GM23248 (cell line): ENCODE data around the gene ASXL1. TPM values are rescaled to one million over a fixed set of nuclear protein-coding genes. Genes with fewer than 3 reads are reported as not detected.

Experiments used
- DNase-seq: peaks from one replicate; pipeline ENCODE4 v3.0.0-alpha.2; 2015
- H2AFZ ChIP-seq: fragments of 200-600 bp; sonication (generic); 2 replicates; pipeline ENCODE4 v1.6.1; 2016; ENCODE audit warnings: antibody characterized with exemption
- H3F3A ChIP-seq: fragments of 200-600 bp; sonication (generic); 2 replicates; pipeline ENCODE4 v1.6.1; 2016; ENCODE audit warnings: mild to moderate bottlenecking, antibody characterized with exemption, mixed run types; ENCODE audit not compliant: insufficient read depth
- H3K27ac ChIP-seq: fragments of 200-600 bp; sonication (generic); 2 replicates; pipeline ENCODE4 v1.5.1; 2016; ENCODE audit warnings: mild to moderate bottlenecking
- H3K27me3 ChIP-seq: fragments of 200-600 bp; sonication (generic); replicated peaks from 2 replicates; pipeline ENCODE4 v1.6.1; 2016; ENCODE audit warnings: mild to moderate bottlenecking; ENCODE audit not compliant: insufficient read depth
- H3K36me3 ChIP-seq: fragments of 200-600 bp; sonication (generic); 2 replicates; pipeline ENCODE4 v1.6.1; 2016; ENCODE audit warnings: low read depth, mild to moderate bottlenecking
- H3K4me1 ChIP-seq: fragments of 200-600 bp; sonication (generic); 2 replicates; pipeline ENCODE4 v1.6.1; 2016; ENCODE audit warnings: mild to moderate bottlenecking; ENCODE audit not compliant: insufficient read depth
- H3K4me2 ChIP-seq: fragments of 200-600 bp; sonication (generic); one replicate; pipeline ENCODE4 v1.6.1; 2016; ENCODE audit warnings: mild to moderate bottlenecking; ENCODE audit not compliant: unreplicated experiment
- H3K4me3 ChIP-seq: fragments of 200-600 bp; sonication (generic); 2 replicates; pipeline ENCODE4 v1.5.1; 2016; ENCODE audit warnings: mild to moderate bottlenecking
- H3K79me2 ChIP-seq: fragments of 200-600 bp; sonication (generic); 2 replicates; pipeline ENCODE4 v1.6.1; 2016; ENCODE audit warnings: mild to moderate bottlenecking; ENCODE audit not compliant: insufficient read depth
- H3K9ac ChIP-seq: fragments of 200-600 bp; sonication (generic); 2 replicates; pipeline ENCODE4 v1.6.1; 2016; ENCODE audit warnings: mild to moderate bottlenecking
- H3K9me2 ChIP-seq: fragments of 200-600 bp; sonication (generic); 2 replicates; pipeline ENCODE4 v1.6.1; 2016; ENCODE audit warnings: mixed run types, mild to moderate bottlenecking, moderate library complexity; ENCODE audit not compliant: insufficient read depth
- H3K9me3 ChIP-seq: fragments of 200-600 bp; sonication (generic); one replicate; pipeline ENCODE4 v1.6.1; 2017; ENCODE audit warnings: low read depth
- H4K20me1 ChIP-seq: fragments of 200-600 bp; sonication (generic); 2 replicates; pipeline ENCODE4 v1.6.0; 2016; ENCODE audit not compliant: insufficient read depth
- EZH2 ChIP-seq: fragments of 200-600 bp; sonication (generic); IDR thresholded peaks from 2 replicates; pipeline ENCODE4 v1.6.1; 2018; ENCODE audit warnings: antibody characterized with exemption, mild to moderate bottlenecking; ENCODE audit not compliant: insufficient read depth, poor library complexity, severe bottlenecking
- EZH2phosphoT487 ChIP-seq: fragments of 200-600 bp; sonication (generic); IDR thresholded peaks from 2 replicates; pipeline ENCODE4 v1.6.1; 2018; ENCODE audit warnings: antibody characterized with exemption, moderate library complexity, mild to moderate bottlenecking, low read depth; ENCODE audit not compliant: insufficient read depth
- WGBS, 2 experiments: methylation state at CpG; one replicate each; pipeline ENCODE4 v1.1.6; 2015 to 2017; ENCODE audit warnings: low lambda C conversion rate in 2 of 2, low coverage in 1 of 2; ENCODE audit errors: missing lambda C conversion rate in 2 of 2; 5-methylcytosine and 5-hydroxymethylcytosine counted together
- in situ Hi-C: fragments of 300-500 bp; cut with MboI; formaldehyde crosslinking; loops from 2 replicates; pipeline ENCODE4 v1.15.0; 2020
- polyA plus RNA-seq: library from polyadenylated mRNA; unstranded; fragments of >200 nt; fragmentation: Nextera tagmentation; extraction: Ambion mirVana; gene quantifications from 2 replicates; pipeline ENCODE4 v1.2.1, GENCODE V29; 2016
- total RNA-seq: library from RNA; depleted of rRNA; stranded (reverse); fragments of >200 nt; shearing (Covaris generic); gene quantifications from 2 replicates; pipeline ENCODE4 v1.2.3, GENCODE V29; 2014

Gene ASXL1
- total and polyA plus RNA-seq, 2 experiments from 2014 or later = 13.8 to 39.9 TPM

DNA sequence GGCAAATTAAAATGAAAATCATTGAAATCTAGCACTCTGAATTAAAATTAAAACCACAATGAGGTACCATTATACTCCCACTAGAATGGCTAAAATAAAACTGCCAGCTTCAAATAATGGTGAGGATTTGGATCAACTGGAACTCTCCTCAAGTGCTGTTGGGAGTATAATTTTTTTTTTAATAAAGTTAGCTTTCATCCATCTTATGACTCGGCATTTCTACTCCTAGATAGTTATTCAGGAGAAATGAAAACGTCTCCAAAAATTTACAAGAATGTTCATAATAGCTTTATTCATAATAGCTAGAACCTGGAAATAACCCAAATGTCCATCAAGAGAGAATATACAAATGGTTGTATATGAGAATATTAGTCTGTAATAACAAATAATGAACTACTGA is 63.2 kb downstream of the ASXL1 start:
- in situ Hi-C loops = no loop called here
- no peak for DNase-seq
- H4K20me1 ChIP-seq = peaks cover 7% of the 10 kb centered on the region; the same call in 1 of the 2 replicates
- H3K79me2 ChIP-seq = peaks cover 96% of the 10 kb centered on the region
- no peaks in the 10 kb centered on the region; the same call in 1 of the 2 replicates for H3K36me3 ChIP-seq
- no peaks in the 10 kb centered on the region for H3K9me2 ChIP-seq
- no peak overlapping the region for H3K27ac ChIP-seq
- no peak overlapping the region for H3K4me2 ChIP-seq
- TF ChIP-seq EZH2phosphoT487 (no peak), EZH2 (no peak)
- no peaks in the 10 kb centered on the region for H3K4me1 ChIP-seq
- H2AFZ ChIP-seq = no peak overlapping the region
- WGBS, 2 experiments = 57 to 64% methylated on average over 2 of the region's 2 CpGs
- no peak overlapping the region for H3K9ac ChIP-seq
- H3K4me3 ChIP-seq = no peak overlapping the region
- no peaks in the 10 kb centered on the region for H3K9me3 ChIP-seq
- H3F3A ChIP-seq = no peaks in the 10 kb centered on the region
- H3K27me3 ChIP-seq = no peaks in the 10 kb centered on the region

DNA sequence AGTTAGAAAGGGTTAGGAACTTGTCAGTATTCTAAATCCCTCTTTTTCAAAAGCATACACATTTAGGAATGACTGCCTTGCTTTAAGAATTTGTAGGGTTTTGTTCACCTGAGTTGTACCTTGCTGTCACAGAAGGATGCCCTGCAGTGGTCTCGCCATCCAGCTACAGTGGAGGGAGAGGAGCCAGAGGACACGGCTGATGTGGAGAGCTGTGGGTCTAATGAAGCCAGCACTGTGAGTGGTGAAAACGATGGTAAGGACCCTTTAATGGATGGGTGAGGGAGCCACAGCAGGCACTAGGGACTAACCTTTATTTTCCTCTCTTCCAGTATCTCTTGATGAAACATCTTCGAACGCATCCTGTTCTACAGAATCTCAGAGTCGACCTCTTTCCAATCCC is 69.9 kb downstream of the ASXL1 start:
- no peaks in the 10 kb centered on the region for H3K9me2 ChIP-seq
- H3K4me3 ChIP-seq = no peak overlapping the region
- no peaks in the 10 kb centered on the region for H3K27me3 ChIP-seq
- no peaks in the 10 kb centered on the region for H3K4me1 ChIP-seq
- no peak overlapping the region for H2AFZ ChIP-seq
- 99% methylated on average over 6 of the region's 6 CpGs for WGBS, 2 experiments
- H3K27ac ChIP-seq = no peak overlapping the region
- H4K20me1 ChIP-seq = no peaks in the 10 kb centered on the region; the same call in 1 of the 2 replicates
- TF ChIP-seq EZH2 (no peak), EZH2phosphoT487 (no peak)
- H3K9ac ChIP-seq = no peak overlapping the region
- no peak overlapping the region for H3K4me2 ChIP-seq
- peaks cover 40% of the 10 kb centered on the region for H3K36me3 ChIP-seq
- no peak for DNase-seq
- H3K9me3 ChIP-seq = no peaks in the 10 kb centered on the region
- no peaks in the 10 kb centered on the region for H3F3A ChIP-seq
- in situ Hi-C loops = no loop called here
- H3K79me2 ChIP-seq = peaks cover 61% of the 10 kb centered on the region

DNA sequence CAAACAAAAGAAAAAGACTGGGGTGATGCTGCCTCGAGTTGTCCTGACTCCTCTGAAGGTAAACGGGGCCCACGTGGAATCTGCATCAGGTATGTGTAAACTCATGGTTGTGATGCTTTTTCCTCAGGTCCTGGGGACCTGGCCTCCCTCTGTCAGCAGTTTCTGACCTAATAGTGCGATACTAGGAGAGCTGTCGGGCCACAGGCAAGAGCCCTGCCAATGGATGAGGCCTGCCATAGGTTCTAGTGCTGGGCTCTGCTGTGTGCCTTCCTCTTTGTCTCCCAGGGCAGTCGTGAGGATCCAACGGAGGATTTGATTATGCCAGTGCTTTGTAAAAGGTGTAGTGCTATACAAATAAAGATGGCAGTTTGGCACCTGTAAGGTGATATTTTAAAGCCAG is 71.2 kb downstream of the ASXL1 start:
- in situ Hi-C loops = no loop called here
- no peak overlapping the region for H3K4me2 ChIP-seq
- no peak overlapping the region for H3K27ac ChIP-seq
- no peaks in the 10 kb centered on the region for H3K4me1 ChIP-seq
- H3K9ac ChIP-seq = no peak overlapping the region
- no peaks in the 10 kb centered on the region for H3F3A ChIP-seq
- H3K9me3 ChIP-seq = no peaks in the 10 kb centered on the region
- no peaks in the 10 kb centered on the region for H3K9me2 ChIP-seq
- no peak overlapping the region for H2AFZ ChIP-seq
- H4K20me1 ChIP-seq = no peaks in the 10 kb centered on the region
- H3K36me3 ChIP-seq = peaks cover 52% of the 10 kb centered on the region
- no peak for TF ChIP-seq EZH2
- no peak for TF ChIP-seq EZH2phosphoT487
- peaks cover 47% of the 10 kb centered on the region for H3K79me2 ChIP-seq
- no peak for DNase-seq
- no peaks in the 10 kb centered on the region for H3K27me3 ChIP-seq
- 94 to 95% methylated on average over 7 of the region's 7 CpGs for WGBS, 2 experiments
- no peak overlapping the region for H3K4me3 ChIP-seq

DNA sequence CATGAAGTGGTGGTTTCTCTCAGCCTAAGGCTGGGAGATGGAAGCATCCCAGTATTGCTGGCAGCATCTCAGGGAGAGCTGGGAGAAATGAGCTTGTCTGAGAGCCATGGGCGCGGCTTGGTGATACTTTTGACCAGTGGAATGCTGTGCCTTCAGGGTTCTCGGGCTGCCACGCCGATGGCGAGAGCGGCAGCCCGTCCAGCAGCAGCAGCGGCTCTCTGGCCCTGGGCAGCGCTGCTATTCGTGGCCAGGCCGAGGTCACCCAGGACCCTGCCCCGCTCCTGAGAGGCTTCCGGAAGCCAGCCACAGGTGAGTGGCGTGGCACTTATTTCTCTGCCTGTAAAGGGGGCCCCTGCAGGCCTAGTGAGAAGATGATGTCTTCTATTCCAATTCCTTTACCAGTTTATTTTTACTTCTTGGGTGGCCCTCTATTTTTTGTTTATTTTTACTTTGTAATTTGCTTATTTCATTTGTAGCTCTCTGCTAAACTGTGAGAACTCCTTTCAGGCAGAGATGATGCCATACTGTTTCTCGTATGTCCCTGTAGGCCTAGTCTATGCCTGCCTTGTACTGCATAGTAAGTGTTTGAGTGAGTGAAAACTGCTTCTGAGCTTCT is 71.7 kb downstream of the ASXL1 start:
- TF ChIP-seq EZH2 (no peak), EZH2phosphoT487 (no peak)
- Histone ChIP-seq H3K9me3 (no peaks in the 10 kb centered on the region), H3K9ac (no peak overlapping the region), H3K4me1 (no peaks in the 10 kb centered on the region), H3K27me3 (no peaks in the 10 kb centered on the region), H2AFZ (no peak overlapping the region), H4K20me1 (no peaks in the 10 kb centered on the region), H3K79me2 (peaks cover 42% of the 10 kb centered on the region), H3K4me3 (no peak overlapping the region), H3K9me2 (no peaks in the 10 kb centered on the region), H3F3A (no peaks in the 10 kb centered on the region), H3K36me3 (peaks cover 57% of the 10 kb centered on the region), H3K27ac (no peak overlapping the region), H3K4me2 (no peak overlapping the region)
- in situ Hi-C loops = no loop called here
- 89 to 95% methylated on average over 16 of the region's 16 CpGs for WGBS, 2 experiments
- DNase-seq = no peak
